ENCODE data around the gene CCAR1. TPM values are rescaled to one million over a fixed set of nuclear protein-coding genes. Genes with fewer than 3 reads are reported as not detected.
"Not testable (repeated sequence)": the region's sequence is repeated elsewhere in the genome, so short reads cannot be mapped to it uniquely, and the experiment has no call there.

The CCAR1 gene
- polyA plus RNA-seq, 3 donors from 2014 or later: 8.5 to 51.6 (median 14.8) TPM

GRCh38 chr10:68790476-68790875, 69.4 kb downstream of the CCAR1 start:
- H3K4me1 Mint-ChIP-seq: no peaks in the 10 kb centered on the region
- no peak overlapping the region for H3K4me3 Mint-ChIP-seq
- peaks cover 15 to 33% (median 20%) of the 10 kb centered on the region in 3 donors for H3K36me3 Mint-ChIP-seq

GRCh38 chr10:68792115-68792514, 71.1 kb downstream of the CCAR1 start:
- no peak overlapping the region for H3K27ac Mint-ChIP-seq

More at GRCh38 chr10:68790476-68790875, 69.4 kb downstream of the CCAR1 start:
- Mint-ChIP-seq H3K27me3 (ENCODE audit: low read depth in 3 of 3) (peaks cover 0 to 2% (median 0%) of the 10 kb centered on the region in 3 donors), H3K9me3 (no peaks in the 10 kb centered on the region), H3K27ac (no peak overlapping the region)
- DNase-seq: no peak

GRCh38 chr10:68795886-68796532, 75.0 kb downstream of the CCAR1 start:
- H3K9me3 Mint-ChIP-seq: no peaks in the 10 kb centered on the region
- peaks cover 0 to 2% (median 0%) of the 10 kb centered on the region in 3 donors for H3K27me3 Mint-ChIP-seq (ENCODE audit: low read depth in 3 of 3)
- H3K36me3 Mint-ChIP-seq: peaks cover under 1 to 11% (median 9%) of the 10 kb centered on the region in 3 donors
- H3K4me3 Mint-ChIP-seq: no peak overlapping the region
- H3K4me1 Mint-ChIP-seq: peaks cover 3 to 7% of the 10 kb centered on the region in 2 donors
- DNase-seq: no peak
- no peak overlapping the region for H3K27ac Mint-ChIP-seq

More at GRCh38 chr10:68792115-68792514, 71.1 kb downstream of the CCAR1 start:
- no peak overlapping the region for H3K4me3 Mint-ChIP-seq
- H3K27me3 Mint-ChIP-seq (ENCODE audit: low read depth in 3 of 3): peaks cover 0 to 2% (median 0%) of the 10 kb centered on the region in 3 donors
- H3K9me3 Mint-ChIP-seq: no peaks in the 10 kb centered on the region
- H3K4me1 Mint-ChIP-seq: no peaks in the 10 kb centered on the region
- peaks cover 10 to 21% (median 13%) of the 10 kb centered on the region in 3 donors for H3K36me3 Mint-ChIP-seq
- DNase-seq: no peak

DNA sequence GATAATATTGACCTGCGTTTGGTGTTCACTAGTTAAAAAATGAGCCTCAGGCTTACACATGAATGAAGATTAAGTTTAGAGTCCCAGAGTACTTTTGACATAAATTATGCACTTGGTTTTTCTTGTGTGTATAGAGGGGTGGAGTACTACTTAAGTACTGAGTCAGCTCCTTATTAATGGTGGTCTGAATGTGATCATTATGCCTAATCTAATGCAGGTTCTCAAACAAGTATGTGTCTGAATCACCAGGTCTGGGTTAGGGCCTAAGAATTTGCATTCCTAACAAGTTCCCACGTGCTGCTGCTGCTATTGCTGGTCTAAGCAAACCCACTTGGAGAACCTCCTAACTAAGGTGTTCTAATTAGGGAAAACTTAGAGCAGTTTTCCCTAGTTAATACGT, 75.6 kb downstream of the CCAR1 start:
- H3K36me3 Mint-ChIP-seq: peaks cover 0 to 9% (median 9%) of the 10 kb centered on the region in 3 donors

DNA sequence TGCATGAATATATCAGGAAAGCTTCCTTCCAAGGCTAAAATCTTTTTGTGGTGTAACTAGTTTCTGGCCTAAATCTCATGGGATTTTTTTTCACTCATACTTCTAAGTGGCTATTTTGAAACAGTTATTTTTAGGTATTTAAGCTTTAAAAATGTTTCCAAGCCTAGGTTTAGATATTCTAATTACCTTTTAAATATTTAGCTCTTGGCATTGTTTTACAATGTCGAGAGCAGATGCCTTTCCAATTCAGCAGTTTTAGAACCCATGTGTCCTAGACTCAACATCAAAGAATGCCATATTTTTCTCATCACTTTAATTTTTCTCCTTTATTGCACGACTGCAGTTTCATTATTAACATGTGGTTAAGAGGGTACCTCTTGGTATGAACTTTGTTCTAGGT, 79.2 kb downstream of the CCAR1 start:
- no peak for DNase-seq
- Mint-ChIP-seq H3K27me3 (ENCODE audit: low read depth in 3 of 3) (no peaks in the 10 kb centered on the region), H3K4me3 (no peak overlapping the region), H3K4me1 (peaks cover 3 to 7% of the 10 kb centered on the region in 2 donors), H3K27ac (no peak overlapping the region), H3K9me3 (no peaks in the 10 kb centered on the region), H3K36me3 (peaks cover 0 to 5% (median 5%) of the 10 kb centered on the region in 3 donors)

More for the DNA sequence above, 75.6 kb downstream of the CCAR1 start:
- H3K4me3 Mint-ChIP-seq: no peak overlapping the region
- DNase-seq: no peak
- H3K27me3 Mint-ChIP-seq (ENCODE audit: low read depth in 3 of 3): peaks cover 0 to 2% (median 0%) of the 10 kb centered on the region in 3 donors
- H3K4me1 Mint-ChIP-seq: peaks cover 3 to 7% of the 10 kb centered on the region in 2 donors
- H3K9me3 Mint-ChIP-seq: no peaks in the 10 kb centered on the region
- H3K27ac Mint-ChIP-seq: no peak overlapping the region

DNA sequence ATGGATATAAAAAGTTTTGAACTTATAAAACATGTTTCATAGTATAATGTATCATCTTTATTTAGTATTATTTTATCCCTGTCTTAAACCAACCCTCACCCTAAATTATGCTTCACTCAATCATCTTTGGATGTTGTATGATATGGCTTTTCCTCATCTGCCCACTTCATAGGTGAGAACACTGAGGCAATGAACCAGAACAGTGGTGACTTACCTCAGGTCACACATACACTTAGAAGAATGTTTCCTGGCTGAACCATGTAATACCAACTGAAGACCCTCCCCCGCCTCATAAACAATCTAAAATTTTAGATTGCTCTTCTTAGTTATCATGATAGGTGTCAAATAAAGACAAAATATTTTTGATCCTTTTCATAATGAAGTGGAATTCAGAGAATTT, 83.7 kb downstream of the CCAR1 start:
- H3K4me1 Mint-ChIP-seq: no peaks in the 10 kb centered on the region
- H3K9me3 Mint-ChIP-seq: no peaks in the 10 kb centered on the region
- H3K27ac Mint-ChIP-seq: no peak overlapping the region
- no peaks in the 10 kb centered on the region for H3K36me3 Mint-ChIP-seq
- no peak for DNase-seq
- H3K27me3 Mint-ChIP-seq (ENCODE audit: low read depth in 3 of 3): no peaks in the 10 kb centered on the region
- no peak overlapping the region for H3K4me3 Mint-ChIP-seq

- not testable (repeated sequence) for DNase-seq; H3K4me3 Mint-ChIP-seq; H3K36me3 Mint-ChIP-seq; H3K4me1 Mint-ChIP-seq; H3K27ac Mint-ChIP-seq; H3K27me3 Mint-ChIP-seq (ENCODE audit: low read depth in 3 of 3); H3K9me3 Mint-ChIP-seq
Observed at GRCh38 chr10:68810830-68811229, 89.8 kb downstream of the CCAR1 start.

DNA sequence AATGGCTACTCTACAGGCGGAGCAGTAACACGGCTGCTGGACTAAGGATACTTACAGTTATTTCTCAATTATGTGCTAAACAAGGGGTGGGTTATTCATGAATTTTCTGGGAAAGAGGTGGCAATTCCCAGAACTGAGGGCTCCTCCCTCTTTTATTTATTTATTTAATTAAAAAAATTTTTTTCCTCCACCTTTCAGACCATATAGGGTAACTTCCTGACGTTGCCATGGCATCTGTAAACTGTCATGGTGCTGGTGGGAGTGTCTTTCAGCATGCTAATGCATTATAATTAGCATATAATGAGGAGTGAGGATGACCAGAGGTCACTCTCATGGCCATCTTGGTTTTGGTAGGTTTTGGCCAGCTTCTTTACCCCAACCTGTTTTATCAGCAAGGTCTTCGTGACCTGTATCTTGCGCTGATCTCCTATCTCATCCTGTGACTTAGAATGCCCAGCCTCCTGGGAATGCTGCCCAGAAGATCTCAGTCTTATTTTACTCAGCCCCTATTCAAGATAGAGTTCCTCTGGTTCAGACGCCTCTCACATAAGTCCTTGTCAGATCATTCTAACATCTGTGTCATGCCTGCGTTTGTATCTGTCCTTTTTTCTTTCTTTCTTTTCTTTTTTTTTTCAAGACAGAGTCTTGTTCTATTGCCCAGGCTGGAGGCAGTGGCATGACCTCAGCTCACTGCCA, 90.4 kb downstream of the CCAR1 start:
- Mint-ChIP-seq H3K27me3 (ENCODE audit: low read depth in 3 of 3) (peaks cover 0 to 3% (median 1%) of the 10 kb centered on the region in 3 donors), H3K9me3 (no peaks in the 10 kb centered on the region), H3K27ac (no peak overlapping the region), H3K36me3 (no peaks in the 10 kb centered on the region), H3K4me3 (no peak overlapping the region), H3K4me1 (no peaks in the 10 kb centered on the region)
- no peak for DNase-seq

DNA sequence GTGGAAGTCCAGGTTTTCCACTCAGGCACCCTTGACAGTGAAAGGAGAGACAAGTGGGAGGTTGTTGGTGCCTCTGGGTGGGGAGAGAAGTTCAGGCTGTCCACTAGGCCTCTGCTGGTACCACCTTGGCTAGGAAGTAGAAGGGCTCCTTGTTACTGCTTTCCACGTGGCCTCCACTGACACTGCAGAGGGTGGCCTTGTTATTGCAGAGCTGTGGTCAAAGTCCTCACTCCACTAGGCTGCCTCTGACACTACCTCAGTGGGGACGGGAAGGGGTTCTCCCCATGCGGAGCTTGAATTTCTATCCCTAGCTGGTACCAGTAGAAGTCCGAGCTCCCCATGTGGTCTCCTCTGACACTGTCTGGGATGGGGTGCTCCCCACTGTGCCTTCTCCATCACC, 91.4 kb downstream of the CCAR1 start:
- Mint-ChIP-seq H3K27me3 (ENCODE audit: low read depth in 3 of 3) (peaks cover 0 to 3% (median 1%) of the 10 kb centered on the region in 3 donors), H3K27ac (no peak overlapping the region), H3K9me3 (no peaks in the 10 kb centered on the region), H3K4me1 (no peaks in the 10 kb centered on the region), H3K4me3 (no peak overlapping the region), H3K36me3 (no peaks in the 10 kb centered on the region)
- no peak for DNase-seq

GRCh38 chr10:68813559-68813958, 92.5 kb downstream of the CCAR1 start:
- no peaks in the 10 kb centered on the region for H3K9me3 Mint-ChIP-seq
- no peaks in the 10 kb centered on the region for H3K36me3 Mint-ChIP-seq
- no peak overlapping the region for H3K27ac Mint-ChIP-seq
- no peak for DNase-seq
- H3K4me3 Mint-ChIP-seq: no peak overlapping the region
- peaks cover 0 to 3% (median 1%) of the 10 kb centered on the region in 3 donors for H3K27me3 Mint-ChIP-seq (ENCODE audit: low read depth in 3 of 3)
- H3K4me1 Mint-ChIP-seq: no peaks in the 10 kb centered on the region

GRCh38 chr10:68816796-68817412, 95.9 kb downstream of the CCAR1 start:
- Mint-ChIP-seq H3K36me3 (no peaks in the 10 kb centered on the region), H3K4me1 (no peaks in the 10 kb centered on the region), H3K27me3 (ENCODE audit: low read depth in 3 of 3) (peaks cover 0 to 3% (median 0%) of the 10 kb centered on the region in 3 donors), H3K9me3 (no peaks in the 10 kb centered on the region), H3K4me3 (no peak overlapping the region), H3K27ac (peak overlapping the region in 1 of 6 donors; percentile 2)
- no peak for DNase-seq

GRCh38 chr10:68820359-68820758, 99.3 kb downstream of the CCAR1 start:
- H3K27ac Mint-ChIP-seq; H3K4me3 Mint-ChIP-seq; H3K4me1 Mint-ChIP-seq; DNase-seq; H3K36me3 Mint-ChIP-seq; H3K9me3 Mint-ChIP-seq; H3K27me3 Mint-ChIP-seq (ENCODE audit: low read depth in 3 of 3): not testable (repeated sequence)

- peaks cover 2 to 14% (median 3%) of the 10 kb centered on the region in 3 donors for H3K27me3 Mint-ChIP-seq (ENCODE audit: low read depth in 3 of 3)
- H3K9me3 Mint-ChIP-seq, H3K4me1 Mint-ChIP-seq, H3K4me3 Mint-ChIP-seq, H3K36me3 Mint-ChIP-seq, DNase-seq, H3K27ac Mint-ChIP-seq: not testable (repeated sequence)
Observed at GRCh38 chr10:68822626-68823025, 101.6 kb downstream of the CCAR1 start.

Measured in immature natural killer cell (primary cell).